ENCODE results near the gene SUCLG2. TPM values are rescaled to one million over a fixed set of nuclear protein-coding genes. Genes with fewer than 3 reads are reported as not detected.

Gene SUCLG2
- total and polyA plus RNA-seq, 4 donors = 38.2 to 71.9 (median 44.5) TPM

DNA sequence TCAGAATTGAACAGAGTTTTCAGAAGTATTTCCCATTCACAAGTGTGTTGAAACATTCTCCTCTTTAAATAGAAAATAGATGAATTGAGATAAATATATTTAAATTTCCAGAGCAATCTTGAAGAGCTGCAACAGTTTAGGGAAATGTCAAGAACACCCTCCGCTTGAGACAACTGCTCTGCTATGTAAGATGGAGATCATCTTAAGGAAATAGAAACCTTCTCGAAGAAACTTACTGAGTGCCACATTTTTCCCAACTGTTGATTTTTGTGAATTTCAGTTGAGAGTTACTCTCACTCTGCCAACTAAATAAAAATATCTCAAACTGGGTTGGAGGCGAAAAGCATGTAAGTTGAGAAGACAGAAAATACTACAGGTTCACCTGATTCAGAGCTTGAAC, 78.0 kb downstream of the SUCLG2 start:
- Histone ChIP-seq H3K36me3 (ENCODE audit: control insufficient read depth in 1 of 2, insufficient read depth in 2 of 2, low read length in 1 of 2) (no peaks in the 10 kb centered on the region), H3K27ac (ENCODE audit: low read depth in 1 of 2, low read length in 2 of 2) (no peak overlapping the region), H3K4me3 (ENCODE audit: low read length in 2 of 2) (no peak overlapping the region), H3K27me3 (ENCODE audit: control insufficient read depth in 1 of 2, insufficient read depth in 2 of 2, low read length in 1 of 2) (no peaks in the 10 kb centered on the region), H3K9me3 (ENCODE audit: control insufficient read depth, low read length) (no peaks in the 10 kb centered on the region), H3K4me1 (ENCODE audit: control insufficient read depth in 1 of 2, insufficient read depth in 2 of 2, low read length in 2 of 2) (peaks cover 0 to 1% of the 10 kb centered on the region in 2 donors)
- DNase-seq (no peak), ATAC-seq (ENCODE audit: low FRiP score) (no peak)
- WGBS, 2 donors = 18 to 34% methylated on average over 3 of the region's 3 CpGs
- intact Hi-C loops (cut with DNase I) = no loop called here

DNA sequence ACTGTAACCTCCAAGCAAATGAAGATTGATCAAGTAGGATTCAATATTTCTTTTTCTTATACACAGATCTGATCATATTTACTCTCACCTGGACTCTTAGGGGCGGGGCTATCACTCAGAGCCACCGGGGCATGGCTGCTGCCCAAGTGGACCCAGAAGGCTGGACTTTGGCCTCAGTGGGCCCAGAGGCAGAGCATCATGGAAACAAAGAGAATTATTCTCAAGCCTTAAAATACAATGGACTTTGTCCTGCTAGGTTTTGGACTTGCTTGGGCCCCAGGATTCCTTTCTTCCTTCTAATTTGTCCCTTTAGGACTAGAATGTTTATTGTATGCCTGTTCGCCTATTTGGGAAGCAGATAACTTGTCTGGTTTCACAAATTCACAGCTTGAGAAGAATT, 85.1 kb downstream of the SUCLG2 start:
- H3K27me3 ChIP-seq (ENCODE audit: control insufficient read depth in 1 of 2, insufficient read depth in 2 of 2, low read length in 1 of 2) = no peaks in the 10 kb centered on the region
- 95 to 96% methylated on average over 3 of the region's 3 CpGs for WGBS, 2 donors
- H3K4me3 ChIP-seq (ENCODE audit: low read length in 2 of 2) = no peak overlapping the region
- intact Hi-C loops (cut with DNase I) = no loop called here
- ATAC-seq (ENCODE audit: low FRiP score) (no peak), DNase-seq (no peak)
- H3K27ac ChIP-seq (ENCODE audit: low read depth in 1 of 2, low read length in 2 of 2) = no peak overlapping the region
- no peaks in the 10 kb centered on the region for H3K4me1 ChIP-seq (ENCODE audit: control insufficient read depth in 1 of 2, insufficient read depth in 2 of 2, low read length in 2 of 2)
- H3K36me3 ChIP-seq (ENCODE audit: control insufficient read depth in 1 of 2, insufficient read depth in 2 of 2, low read length in 1 of 2) = no peaks in the 10 kb centered on the region
- H3K9me3 ChIP-seq (ENCODE audit: control insufficient read depth, low read length) = no peaks in the 10 kb centered on the region

DNA sequence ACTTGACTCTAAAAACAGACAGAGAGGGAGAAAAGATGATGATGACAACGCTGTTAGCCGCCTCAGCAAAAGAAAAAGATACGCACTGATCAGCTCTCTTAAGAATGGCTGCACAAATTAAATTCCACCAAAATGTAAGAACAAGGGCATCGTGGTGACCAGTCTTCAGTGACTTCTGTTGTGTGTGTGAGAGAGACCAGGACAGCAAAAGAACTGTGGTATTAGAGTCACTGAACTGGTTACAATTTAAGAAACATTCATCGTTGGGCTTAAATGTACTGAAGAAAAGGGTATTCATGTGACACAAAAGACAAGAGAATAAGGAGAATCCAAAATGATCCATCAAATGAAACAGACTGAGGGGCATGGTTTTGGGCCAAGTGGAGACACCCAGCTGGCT, 86.5 kb downstream of the SUCLG2 start:
- no peaks in the 10 kb centered on the region for H3K9me3 ChIP-seq (ENCODE audit: control insufficient read depth, low read length)
- DNase-seq = no peak
- no peak overlapping the region for H3K27ac ChIP-seq (ENCODE audit: low read depth in 1 of 2, low read length in 2 of 2)
- WGBS, 2 donors = 77 to 88% methylated on average over 5 of the region's 5 CpGs
- H3K36me3 ChIP-seq (ENCODE audit: control insufficient read depth in 1 of 2, insufficient read depth in 2 of 2, low read length in 1 of 2) = no peaks in the 10 kb centered on the region
- intact Hi-C loops (cut with DNase I) = no loop called here
- H3K27me3 ChIP-seq (ENCODE audit: control insufficient read depth in 1 of 2, insufficient read depth in 2 of 2, low read length in 1 of 2) = no peaks in the 10 kb centered on the region
- no peaks in the 10 kb centered on the region for H3K4me1 ChIP-seq (ENCODE audit: control insufficient read depth in 1 of 2, insufficient read depth in 2 of 2, low read length in 2 of 2)
- H3K4me3 ChIP-seq (ENCODE audit: low read length in 2 of 2) = no peak overlapping the region
- no peak for ATAC-seq (ENCODE audit: low FRiP score)

DNA sequence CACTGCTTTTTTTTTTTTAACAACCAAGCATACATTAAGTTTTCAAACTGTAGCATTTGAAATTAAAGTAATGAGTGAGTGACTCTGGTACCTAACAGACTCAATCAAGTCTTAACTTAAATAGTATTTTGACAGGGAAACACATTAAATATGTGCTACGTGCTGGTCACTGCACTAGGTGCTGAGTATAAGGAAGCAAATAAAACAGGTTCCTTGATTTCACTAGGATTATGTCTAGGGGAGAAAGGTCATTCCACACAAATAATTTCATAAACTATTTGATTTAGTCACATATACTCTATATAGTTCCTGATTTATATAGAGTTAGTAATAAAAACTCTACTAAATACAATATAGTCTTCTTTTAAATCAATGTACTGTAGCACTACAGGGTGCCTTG, 89.4 kb downstream of the SUCLG2 start:
- WGBS, 2 donors = 93 to 96% methylated on average over 1 of the region's 1 CpG
- no peak for ATAC-seq (ENCODE audit: low FRiP score)
- intact Hi-C loops (cut with DNase I) = no loop called here
- H3K4me3 ChIP-seq (ENCODE audit: low read length in 2 of 2) = no peak overlapping the region
- no peaks in the 10 kb centered on the region for H3K4me1 ChIP-seq (ENCODE audit: control insufficient read depth in 1 of 2, insufficient read depth in 2 of 2, low read length in 2 of 2)
- no peak overlapping the region for H3K27ac ChIP-seq (ENCODE audit: low read depth in 1 of 2, low read length in 2 of 2)
- H3K27me3 ChIP-seq (ENCODE audit: control insufficient read depth in 1 of 2, insufficient read depth in 2 of 2, low read length in 1 of 2) = no peaks in the 10 kb centered on the region
- no peaks in the 10 kb centered on the region for H3K9me3 ChIP-seq (ENCODE audit: control insufficient read depth, low read length)
- H3K36me3 ChIP-seq (ENCODE audit: control insufficient read depth in 1 of 2, insufficient read depth in 2 of 2, low read length in 1 of 2) = no peaks in the 10 kb centered on the region
- no peak for DNase-seq

DNA sequence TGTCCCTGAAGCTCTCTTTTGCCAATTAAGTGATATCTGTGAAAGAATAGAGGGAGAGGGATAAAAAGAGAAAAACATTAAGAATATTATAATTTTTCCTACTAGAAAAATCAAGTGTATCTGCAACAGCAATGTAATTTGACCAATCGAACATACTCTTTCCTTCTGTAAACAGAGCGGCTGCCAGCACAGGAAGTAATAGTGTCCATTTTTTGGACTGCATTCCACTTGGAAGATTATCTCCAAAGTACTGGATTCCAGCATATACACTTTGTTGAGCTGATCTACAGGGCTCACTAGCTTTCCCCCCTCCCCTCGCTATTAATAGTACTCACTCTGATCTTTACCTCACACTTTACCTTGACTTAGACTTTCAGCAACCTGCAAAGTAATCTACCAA, 90.4 kb downstream of the SUCLG2 start:
- 85% methylated on average over 3 of the region's 3 CpGs for WGBS, 2 donors
- Histone ChIP-seq H3K27me3 (ENCODE audit: control insufficient read depth in 1 of 2, insufficient read depth in 2 of 2, low read length in 1 of 2) (no peaks in the 10 kb centered on the region), H3K4me1 (ENCODE audit: control insufficient read depth in 1 of 2, insufficient read depth in 2 of 2, low read length in 2 of 2) (no peaks in the 10 kb centered on the region), H3K4me3 (ENCODE audit: low read length in 2 of 2) (no peak overlapping the region), H3K9me3 (ENCODE audit: control insufficient read depth, low read length) (no peaks in the 10 kb centered on the region), H3K36me3 (ENCODE audit: control insufficient read depth in 1 of 2, insufficient read depth in 2 of 2, low read length in 1 of 2) (no peaks in the 10 kb centered on the region), H3K27ac (ENCODE audit: low read depth in 1 of 2, low read length in 2 of 2) (no peak overlapping the region)
- intact Hi-C loops (cut with DNase I) = no loop called here
- DNase-seq (no peak), ATAC-seq (ENCODE audit: low FRiP score) (no peak)

DNA sequence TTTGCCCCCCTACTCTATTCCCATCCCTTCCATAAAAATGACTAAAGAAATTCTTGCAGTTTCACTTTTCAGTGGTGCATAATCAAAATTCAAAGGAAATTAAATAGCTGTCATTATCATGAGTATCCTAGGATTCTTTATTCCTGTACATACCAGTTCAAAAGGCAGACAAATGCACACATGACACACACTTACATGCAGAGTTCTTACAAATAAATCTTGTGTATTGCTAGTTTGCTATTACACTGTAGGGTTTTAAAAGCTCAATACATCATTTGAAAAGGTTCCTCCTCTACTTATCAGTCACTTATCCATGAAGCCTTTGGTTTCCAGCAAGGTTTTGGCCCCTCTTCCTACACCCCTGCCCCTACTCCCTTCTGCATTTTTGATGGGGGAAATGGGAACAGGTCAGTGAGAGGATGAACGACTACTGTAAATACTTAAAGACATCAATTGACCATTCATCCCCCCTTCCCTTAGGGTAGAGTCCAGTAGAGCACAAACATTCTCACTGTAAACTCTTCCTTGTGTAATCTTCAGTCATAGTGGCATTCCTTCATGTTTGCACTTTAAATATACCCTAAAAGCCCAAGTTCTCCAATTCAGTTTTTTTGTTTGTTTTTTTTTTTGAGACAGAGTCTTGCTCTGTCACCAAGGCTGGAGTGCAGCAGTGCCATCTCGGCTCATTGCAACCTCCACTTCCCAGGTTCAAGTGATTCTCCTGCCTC, 92.6 kb downstream of the SUCLG2 start:
- Histone ChIP-seq H3K27ac (ENCODE audit: low read depth in 1 of 2, low read length in 2 of 2) (no peak overlapping the region), H3K4me1 (ENCODE audit: control insufficient read depth in 1 of 2, insufficient read depth in 2 of 2, low read length in 2 of 2) (no peaks in the 10 kb centered on the region), H3K36me3 (ENCODE audit: control insufficient read depth in 1 of 2, insufficient read depth in 2 of 2, low read length in 1 of 2) (no peaks in the 10 kb centered on the region), H3K27me3 (ENCODE audit: control insufficient read depth in 1 of 2, insufficient read depth in 2 of 2, low read length in 1 of 2) (no peaks in the 10 kb centered on the region), H3K9me3 (ENCODE audit: control insufficient read depth, low read length) (no peaks in the 10 kb centered on the region), H3K4me3 (ENCODE audit: low read length in 2 of 2) (no peak overlapping the region)
- DNase-seq = no peak
- intact Hi-C loops (cut with DNase I) = no loop called here
- peak; percentile 19 for ATAC-seq (ENCODE audit: low FRiP score)
- WGBS, 2 donors = 85 to 88% methylated on average over 2 of the region's 2 CpGs

DNA sequence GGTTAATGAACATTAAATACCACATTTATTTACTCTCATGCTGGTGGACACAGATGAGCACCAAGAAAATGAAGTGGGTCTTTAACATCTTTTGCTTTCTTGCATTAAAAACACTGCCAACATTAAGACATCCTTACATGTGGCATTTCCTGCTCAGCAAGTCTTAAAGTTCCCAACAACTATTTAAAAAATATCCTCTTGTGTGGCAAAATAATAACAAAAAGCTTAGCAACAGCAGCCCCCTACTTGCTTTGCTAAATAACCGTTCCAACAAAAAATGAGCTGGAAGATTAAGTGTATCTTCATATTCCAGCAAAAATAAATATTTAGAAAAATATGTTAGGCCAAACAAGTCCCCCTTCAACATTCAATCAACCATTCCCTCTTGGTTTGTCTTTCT, 93.1 kb downstream of the SUCLG2 start:
- intact Hi-C loops (cut with DNase I) = no loop called here
- no peaks in the 10 kb centered on the region for H3K9me3 ChIP-seq (ENCODE audit: control insufficient read depth, low read length)
- no peak overlapping the region for H3K4me3 ChIP-seq (ENCODE audit: low read length in 2 of 2)
- WGBS, 2 donors = 32 to 80% methylated on average over 1 of the region's 1 CpG
- H3K36me3 ChIP-seq (ENCODE audit: control insufficient read depth in 1 of 2, insufficient read depth in 2 of 2, low read length in 1 of 2) = no peaks in the 10 kb centered on the region
- ATAC-seq (ENCODE audit: low FRiP score) = no peak
- no peak for DNase-seq
- no peaks in the 10 kb centered on the region for H3K4me1 ChIP-seq (ENCODE audit: control insufficient read depth in 1 of 2, insufficient read depth in 2 of 2, low read length in 2 of 2)
- no peak overlapping the region for H3K27ac ChIP-seq (ENCODE audit: low read depth in 1 of 2, low read length in 2 of 2)
- H3K27me3 ChIP-seq (ENCODE audit: control insufficient read depth in 1 of 2, insufficient read depth in 2 of 2, low read length in 1 of 2) = no peaks in the 10 kb centered on the region

DNA sequence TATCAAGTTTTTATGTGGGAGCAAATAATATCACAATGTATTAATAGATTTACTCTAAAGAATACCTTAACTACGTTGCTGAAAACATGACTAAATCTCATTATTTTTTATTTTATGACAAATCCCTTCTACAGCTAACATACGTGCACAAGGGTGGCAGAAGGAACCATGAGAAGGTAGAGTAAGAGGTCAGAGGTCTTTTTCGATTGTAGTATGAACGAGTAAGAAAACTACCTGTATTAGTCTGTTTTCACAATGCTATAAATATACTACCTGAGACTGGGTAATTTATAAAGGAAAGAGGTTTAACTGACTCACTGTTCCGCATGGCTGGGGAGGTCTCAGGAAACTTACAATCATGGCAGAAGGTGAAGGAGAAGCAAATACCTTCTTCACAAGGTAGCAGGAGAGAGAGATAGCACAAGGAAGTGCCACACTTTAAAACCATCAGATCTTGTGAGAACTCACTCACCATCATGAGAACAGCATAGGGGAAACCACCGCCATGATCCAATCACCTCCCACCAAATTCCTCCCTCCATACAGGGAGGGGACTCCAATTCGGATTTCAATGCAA, 95.3 kb downstream of the SUCLG2 start:
- Histone ChIP-seq H3K27ac (ENCODE audit: low read depth in 1 of 2, low read length in 2 of 2) (no peak overlapping the region), H3K4me1 (ENCODE audit: control insufficient read depth in 1 of 2, insufficient read depth in 2 of 2, low read length in 2 of 2) (no peaks in the 10 kb centered on the region), H3K27me3 (ENCODE audit: control insufficient read depth in 1 of 2, insufficient read depth in 2 of 2, low read length in 1 of 2) (no peaks in the 10 kb centered on the region), H3K36me3 (ENCODE audit: control insufficient read depth in 1 of 2, insufficient read depth in 2 of 2, low read length in 1 of 2) (no peaks in the 10 kb centered on the region), H3K4me3 (ENCODE audit: low read length in 2 of 2) (no peak overlapping the region), H3K9me3 (ENCODE audit: control insufficient read depth, low read length) (no peaks in the 10 kb centered on the region)
- 94 to 95% methylated on average over 7 of the region's 7 CpGs for WGBS, 2 donors
- intact Hi-C loops (cut with DNase I) = no loop called here
- no peak for ATAC-seq (ENCODE audit: low FRiP score)
- no peak for DNase-seq

DNA sequence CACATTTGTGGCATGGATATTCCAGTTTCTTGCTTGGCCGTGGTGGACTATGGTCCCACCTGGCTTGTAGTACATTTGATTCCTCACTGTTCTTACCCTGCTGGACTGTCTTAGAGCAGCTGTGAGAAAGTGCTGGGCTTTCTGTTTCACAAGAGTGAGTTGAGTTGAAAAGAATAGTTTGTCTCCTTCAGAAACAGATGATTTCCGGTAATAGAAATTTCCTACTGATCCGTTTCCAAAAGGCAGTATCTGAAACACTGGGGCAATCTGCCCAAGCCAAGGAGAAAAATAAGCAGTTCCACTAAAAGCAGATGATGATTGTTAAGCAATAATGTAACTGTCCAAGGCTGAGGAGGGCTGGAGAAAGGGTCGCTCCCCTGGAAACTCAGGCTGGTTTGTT, 96.0 kb downstream of the SUCLG2 start:
- no peak overlapping the region for H3K4me3 ChIP-seq (ENCODE audit: low read length in 2 of 2)
- ATAC-seq (ENCODE audit: low FRiP score) (no peak), DNase-seq (no peak)
- no peaks in the 10 kb centered on the region for H3K4me1 ChIP-seq (ENCODE audit: control insufficient read depth in 1 of 2, insufficient read depth in 2 of 2, low read length in 2 of 2)
- no peak overlapping the region for H3K27ac ChIP-seq (ENCODE audit: low read depth in 1 of 2, low read length in 2 of 2)
- intact Hi-C loops (cut with DNase I) = no loop called here
- H3K27me3 ChIP-seq (ENCODE audit: control insufficient read depth in 1 of 2, insufficient read depth in 2 of 2, low read length in 1 of 2) = no peaks in the 10 kb centered on the region
- no peaks in the 10 kb centered on the region for H3K36me3 ChIP-seq (ENCODE audit: control insufficient read depth in 1 of 2, insufficient read depth in 2 of 2, low read length in 1 of 2)
- H3K9me3 ChIP-seq (ENCODE audit: control insufficient read depth, low read length) = no peaks in the 10 kb centered on the region
- WGBS, 2 donors = 70 to 84% methylated on average over 4 of the region's 4 CpGs

Data from aorta (tissue), 5 donors.